Psoas muscle (tissue), 8 donors: Measurements from ENCODE around the gene SYT9. TPM values are rescaled to one million over a fixed set of nuclear protein-coding genes. Genes with fewer than 3 reads are reported as not detected.

Experiments
- ATAC-seq, 4 donors: fragments of 200-7000 bp; cut with Tn5 transposase; one replicate each; pipeline ENCODE4 v1.9.1; 2020; ENCODE audit warnings: moderate library complexity in 3 of 4, mild to moderate bottlenecking in 2 of 4
- DNase-seq, 2 donors: peaks; one replicate each; pipeline ENCODE4 v3.0.0-alpha.2; 2020
- H3K27ac ChIP-seq: fragments of 200-600 bp; one replicate; pipeline ENCODE4 v1.8.0; 2022
- H3K27me3 ChIP-seq, 3 donors: fragments of 200-600 bp in 1 of 3; one replicate each; pipeline versions ENCODE4 v1.6.1 to v1.8.0; 2013 to 2022; ENCODE audit warnings: low read length in 2 of 3, mild to moderate bottlenecking in 2 of 3, moderate library complexity in 1 of 3; ENCODE audit not compliant: insufficient read depth in 3 of 3
- H3K36me3 ChIP-seq, 2 donors: fragments of 200-600 bp in 1 of 2; one replicate each; pipeline versions ENCODE4 v1.6.1 to v1.8.0; 2013 to 2022; ENCODE audit warnings: low read depth in 1 of 2, mild to moderate bottlenecking in 1 of 2, moderate library complexity in 1 of 2; ENCODE audit not compliant: insufficient read depth in 1 of 2
- H3K4me1 ChIP-seq: fragments of 200-600 bp; one replicate; pipeline ENCODE4 v1.8.0; 2022
- H3K4me3 ChIP-seq: fragments of 200-600 bp; one replicate; pipeline ENCODE4 v1.8.0; 2022; ENCODE audit warnings: mild to moderate bottlenecking
- H3K9me3 ChIP-seq: fragments of 200-600 bp; one replicate; pipeline ENCODE4 v1.8.0; 2022
- WGBS, 3 donors: extraction: QIAGEN DNeasy Blood & Tissue Kit; methylation state at CpG; one replicate each; pipeline versions ENCODE4 v1.1.6 to v1.1.7; 2013; 5-methylcytosine and 5-hydroxymethylcytosine counted together
- intact Hi-C, 2 donors: fragments of 100-400 bp; cut with DNase I; formaldehyde crosslinking; loops; one replicate each; pipeline versions ENCODE4 v1.11.0 to v1.14.2; 2022
- polyA plus RNA-seq, 3 donors: library from polyadenylated mRNA; stranded (reverse); fragments of 200-250 nt; gene quantifications; one replicate each; pipeline ENCODE4 v1.2.3, GENCODE V29; 2013
- total RNA-seq, 4 donors: library from RNA; stranded (reverse); fragmentation: NEBNext Ultra II Directional in 2 of 4; extraction: Animal tissue kit (Norgen Biotek cat#: 25700) in 2 of 4; gene quantifications; one replicate each; pipeline versions ENCODE4 v1.2.1 to v1.2.4, GENCODE V29; 2021 to 2023
- TF ChIP-seq, protein P1 (sequence below): fragments of 200-600 bp; IDR thresholded peaks from one replicate; pipeline ENCODE4 v1.8.0; 2022; ENCODE audit warnings: antibody characterized with exemption
- donor health status: healthy with polysubstance abuse.
- donor health status: DM: no; HTN: no; CAD: no; lungs with moderate emphysema.
- donor health status: Bipolar disorder and iron deficiency.
- donor health status: healthy.
- donor health status: DM: yes; HTN: yes; CAD: no.
- donor health status: DM: no; HTN: no; CAD: no.
- donor health status: DM: no; HTN: no; CAD: no.
- donor health status: DM: yes; HTN: yes; CAD: no.

Gene SYT9
- total and polyA plus RNA-seq, 7 donors: 0.03 TPM; not detected in 5

DNA sequence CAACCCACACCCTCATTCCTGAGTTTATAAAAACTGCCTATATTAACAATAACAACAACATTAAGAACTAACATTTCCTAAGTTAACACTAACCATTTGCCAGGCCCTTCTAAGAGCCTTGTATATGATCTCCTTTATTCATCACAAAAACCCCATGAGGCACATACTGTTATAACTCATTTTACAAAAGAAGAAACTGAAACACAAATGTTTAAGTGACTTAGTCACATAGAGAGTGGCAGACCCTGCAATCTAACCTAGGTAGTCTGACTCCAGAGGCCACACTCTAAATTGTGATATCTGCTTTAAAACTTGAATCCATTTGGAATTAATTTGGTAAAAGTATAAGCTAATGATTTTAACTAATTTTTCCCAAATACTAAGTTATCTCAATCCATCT is 116.1 kb downstream of the SYT9 start:
- Histone ChIP-seq H3K9me3 (no peaks in the 10 kb centered on the region), H3K4me3 (no peak overlapping the region), H3K27ac (no peak overlapping the region), H3K36me3 (no peaks in the 10 kb centered on the region), H3K4me1 (no peaks in the 10 kb centered on the region), H3K27me3 (no peaks in the 10 kb centered on the region)
- DNase-seq (no peak), ATAC-seq (no peak)
- intact Hi-C loops: no loop called here
- TF ChIP-seq, protein P1, sequence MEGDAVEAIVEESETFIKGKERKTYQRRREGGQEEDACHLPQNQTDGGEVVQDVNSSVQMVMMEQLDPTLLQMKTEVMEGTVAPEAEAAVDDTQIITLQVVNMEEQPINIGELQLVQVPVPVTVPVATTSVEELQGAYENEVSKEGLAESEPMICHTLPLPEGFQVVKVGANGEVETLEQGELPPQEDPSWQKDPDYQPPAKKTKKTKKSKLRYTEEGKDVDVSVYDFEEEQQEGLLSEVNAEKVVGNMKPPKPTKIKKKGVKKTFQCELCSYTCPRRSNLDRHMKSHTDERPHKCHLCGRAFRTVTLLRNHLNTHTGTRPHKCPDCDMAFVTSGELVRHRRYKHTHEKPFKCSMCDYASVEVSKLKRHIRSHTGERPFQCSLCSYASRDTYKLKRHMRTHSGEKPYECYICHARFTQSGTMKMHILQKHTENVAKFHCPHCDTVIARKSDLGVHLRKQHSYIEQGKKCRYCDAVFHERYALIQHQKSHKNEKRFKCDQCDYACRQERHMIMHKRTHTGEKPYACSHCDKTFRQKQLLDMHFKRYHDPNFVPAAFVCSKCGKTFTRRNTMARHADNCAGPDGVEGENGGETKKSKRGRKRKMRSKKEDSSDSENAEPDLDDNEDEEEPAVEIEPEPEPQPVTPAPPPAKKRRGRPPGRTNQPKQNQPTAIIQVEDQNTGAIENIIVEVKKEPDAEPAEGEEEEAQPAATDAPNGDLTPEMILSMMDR: no peak

DNA sequence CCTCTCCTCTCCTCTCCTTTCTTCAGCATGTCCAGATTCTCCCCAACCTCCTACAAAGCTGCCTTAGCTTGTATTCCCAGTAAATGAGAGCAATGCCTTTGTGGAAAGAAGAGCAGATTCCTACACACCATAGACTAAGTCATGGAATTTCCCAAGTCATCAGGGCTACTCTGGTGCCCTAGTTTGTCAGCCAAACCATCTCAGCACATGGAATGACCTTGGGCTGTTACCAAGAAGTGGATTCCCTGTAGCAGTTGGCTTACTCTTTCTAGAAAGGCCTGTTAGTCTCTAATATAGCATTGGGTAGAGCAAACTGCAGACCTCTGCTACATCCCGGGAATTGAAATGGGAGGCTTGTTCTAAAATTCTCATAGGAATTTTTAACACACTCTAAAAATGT is 124.7 kb downstream of the SYT9 start:
- Histone ChIP-seq H3K27me3 (no peaks in the 10 kb centered on the region), H3K4me1 (no peaks in the 10 kb centered on the region), H3K9me3 (no peaks in the 10 kb centered on the region), H3K4me3 (no peak overlapping the region), H3K36me3 (no peaks in the 10 kb centered on the region), H3K27ac (no peak overlapping the region)
- ATAC-seq (no peak), DNase-seq (no peak)
- TF ChIP-seq, protein P1: no peak
- 93 to 97% (median 94%) methylated on average over 1 of the region's 1 CpG for WGBS, 3 donors
- intact Hi-C loops: no loop called here

DNA sequence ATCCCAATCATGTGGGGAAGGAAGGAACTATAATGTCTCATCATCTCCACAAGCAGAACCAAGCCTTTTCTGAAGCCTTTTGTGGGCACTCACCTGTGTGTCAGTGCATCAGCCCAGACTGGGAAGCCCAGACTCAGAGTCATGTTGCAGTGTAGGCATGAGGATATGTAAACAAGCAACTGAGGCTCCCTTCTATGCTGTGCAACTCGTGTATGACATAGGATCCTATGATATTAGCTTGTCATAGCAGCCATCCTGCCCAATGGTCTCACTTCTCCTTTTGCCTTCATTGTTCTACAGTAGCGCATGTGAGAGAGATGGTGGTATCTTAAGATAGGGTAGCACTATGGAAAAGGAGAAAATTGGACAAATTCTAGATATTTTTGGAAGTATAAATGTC is 130.2 kb downstream of the SYT9 start:
- 34 to 70% (median 66%) methylated on average over 2 of the region's 2 CpGs for WGBS, 3 donors
- no peaks in the 10 kb centered on the region for H3K36me3 ChIP-seq
- H3K9me3 ChIP-seq: no peaks in the 10 kb centered on the region
- no peaks in the 10 kb centered on the region for H3K27me3 ChIP-seq
- intact Hi-C loops: no loop called here
- H3K4me3 ChIP-seq: no peak overlapping the region
- H3K4me1 ChIP-seq: no peaks in the 10 kb centered on the region
- TF ChIP-seq, protein P1: no peak
- DNase-seq (no peak), ATAC-seq (no peak)
- no peak overlapping the region for H3K27ac ChIP-seq

DNA sequence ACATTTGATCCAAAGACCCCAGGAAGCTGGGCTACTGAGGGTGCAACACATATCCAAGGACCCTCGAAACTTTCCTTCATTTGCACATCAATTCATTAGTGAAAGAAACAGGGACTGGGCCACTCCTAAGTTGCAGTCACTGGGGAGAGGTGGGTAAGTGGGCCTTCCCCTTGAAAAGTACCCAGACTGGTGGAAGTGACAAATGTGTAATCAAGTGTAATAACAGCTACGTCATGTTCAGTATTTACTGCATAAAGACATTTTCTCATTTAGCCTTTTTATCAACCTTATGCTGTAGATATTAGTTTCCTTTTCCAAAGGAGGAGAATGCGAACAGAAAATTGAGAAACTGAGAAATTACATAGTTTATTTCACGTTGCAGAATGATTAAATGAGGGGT is 131.7 kb downstream of the SYT9 start:
- ATAC-seq (no peak), DNase-seq (no peak)
- intact Hi-C loops: no loop called here
- Histone ChIP-seq H3K27ac (no peak overlapping the region), H3K4me1 (no peaks in the 10 kb centered on the region), H3K36me3 (no peaks in the 10 kb centered on the region), H3K4me3 (no peak overlapping the region), H3K27me3 (no peaks in the 10 kb centered on the region), H3K9me3 (no peaks in the 10 kb centered on the region)
- 60 to 68% (median 68%) methylated on average over 4 of the region's 4 CpGs for WGBS, 3 donors
- TF ChIP-seq, protein P1: no peak

DNA sequence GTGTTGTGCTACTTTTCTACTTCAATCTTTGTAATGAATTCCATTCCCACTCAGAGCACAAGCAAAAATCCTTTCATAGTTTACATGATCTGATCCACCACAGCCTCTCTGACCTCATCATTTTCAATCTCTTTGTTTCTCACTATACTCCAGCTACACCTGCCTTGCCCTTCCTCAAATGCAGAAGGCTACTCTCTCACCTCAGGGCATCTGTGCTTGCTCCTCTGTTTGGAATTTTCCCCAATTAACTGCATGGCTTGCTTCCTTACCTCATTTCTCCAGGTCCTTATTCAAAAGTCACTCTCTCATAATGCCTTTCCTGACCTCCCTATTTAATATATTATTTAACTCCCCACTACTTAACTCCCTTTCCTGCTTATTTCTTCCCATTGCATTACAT is 133.0 kb downstream of the SYT9 start:
- no peaks in the 10 kb centered on the region for H3K27me3 ChIP-seq
- no peak overlapping the region for H3K27ac ChIP-seq
- no peak for DNase-seq
- H3K4me1 ChIP-seq: no peaks in the 10 kb centered on the region
- no peak overlapping the region for H3K4me3 ChIP-seq
- TF ChIP-seq, protein P1: no peak
- no peak for ATAC-seq
- H3K36me3 ChIP-seq: no peaks in the 10 kb centered on the region
- intact Hi-C loops: no loop called here
- H3K9me3 ChIP-seq: no peaks in the 10 kb centered on the region
